BLaER1 treated with 17β-estradiol and CSF1 and Interleukin-3, amounts not matched to agents 10 nM and 100 nM (cell line): ENCODE data around the gene MSI2.

Experiments used
- H3K27ac ChIP-seq, 11 experiments: shearing (Covaris generic); formaldehyde crosslinking; 2 replicates each; pipeline ENCODE4 v1.8.1; 2022
- H3K27me3 ChIP-seq, 11 experiments: shearing (Covaris generic); formaldehyde crosslinking; 2 replicates each; pipeline ENCODE4 v1.8.1; 2022
- H3K36me3 ChIP-seq, 11 experiments: shearing (Covaris generic); formaldehyde crosslinking; 2 replicates each; pipeline ENCODE4 v1.8.1; 2022
- H3K4me1 ChIP-seq, 10 experiments: shearing (Covaris generic); formaldehyde crosslinking; 2 replicates each; pipeline ENCODE4 v1.8.1; 2022
- H3K4me2 ChIP-seq, 11 experiments: shearing (Covaris generic); formaldehyde crosslinking; 2 replicates each; pipeline ENCODE4 v1.8.1; 2022
- H3K4me3 ChIP-seq, 10 experiments: shearing (Covaris generic); formaldehyde crosslinking; 2 replicates each; pipeline ENCODE4 v1.8.1; 2022
- H3K9ac ChIP-seq, 11 experiments: shearing (Covaris generic); formaldehyde crosslinking; 2 replicates each; pipeline ENCODE4 v1.8.1; 2022
- H3K9me3 ChIP-seq, 11 experiments: shearing (Covaris generic); formaldehyde crosslinking; replicated peaks in 1 of 11; 2 replicates each; pipeline ENCODE4 v1.8.1; 2022
- H4K20me1 ChIP-seq, 11 experiments: shearing (Covaris generic); formaldehyde crosslinking; 2 replicates each; pipeline ENCODE4 v1.8.1; 2022
- Cebpa-rat ChIP-seq, 11 experiments: shearing (Covaris generic); IDR thresholded peaks; 2 replicates each; pipeline ENCODE4 v1.8.1; 2022

Gene MSI2

DNA sequence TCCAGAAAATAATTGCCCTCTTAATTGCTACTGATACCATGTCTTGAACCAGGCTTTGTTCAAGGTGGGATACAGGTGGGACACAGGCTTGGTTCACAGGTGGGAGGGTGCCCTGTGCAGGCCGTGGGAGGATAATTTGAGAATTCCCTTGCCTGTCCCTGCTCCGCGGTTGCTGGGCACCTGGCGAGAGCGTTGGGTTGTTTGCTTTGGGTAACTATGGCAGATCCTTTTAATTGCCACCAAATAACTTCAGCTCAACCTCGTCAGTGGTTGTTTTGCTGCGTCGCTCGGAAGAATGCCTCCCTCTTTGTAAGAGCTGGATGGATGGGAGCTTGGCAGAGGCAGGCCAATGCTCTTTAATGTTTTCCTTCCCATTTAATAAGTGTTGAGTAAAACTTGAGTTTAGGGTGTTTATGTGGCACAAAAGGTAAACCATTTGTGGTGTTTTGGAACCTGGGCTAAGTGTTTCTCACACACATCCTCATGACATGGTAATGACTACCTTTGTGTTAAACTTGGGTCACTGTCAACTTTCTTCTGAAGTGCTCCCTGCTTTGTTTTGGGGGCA, 202.5 kb downstream of the MSI2 start:
- no peak for TF ChIP-seq Cebpa-rat (IDR thresholded peaks at IDR 0.05)
- Histone ChIP-seq H3K27me3 (0 out of 22 replicates have a peak, but pooled peaks cover 0 to 5% (median 0%) of the 10 kb centered on the region in 11 experiments), H4K20me1 (peaks cover 0 to 6% (median 0%) of the 10 kb centered on the region in 11 experiments; a peak in 4 of 22 replicates), H3K27ac (peak overlapping the region in 8 of 11 experiments; percentile 26 to 93 (median 64); a peak in 14 of 22 replicates), H3K4me1 (peaks cover 58 to 99% (median 96%) of the 10 kb centered on the region in 10 experiments), H3K9me3 (no peaks in the 10 kb centered on the region), H3K36me3 (peaks cover 0 to 52% (median 0%) of the 10 kb centered on the region in 11 experiments; a peak in 7 of 22 replicates), H3K9ac (peak overlapping the region in 3 of 11 experiments; percentile 5 to 26 (median 22); a peak in 1 of 22 replicates), H3K4me2 (peak overlapping the region in 10 of 11 experiments; percentile 28 to 90 (median 76); a peak in 19 of 22 replicates), H3K4me3 (no peak overlapping the region)

GRCh38 chr17:57459286-57459915, 203.1 kb downstream of the MSI2 start:
- Histone ChIP-seq H3K9ac (peak overlapping the region in 3 of 11 experiments; percentile 5 to 26 (median 22); a peak in 1 of 22 replicates), H3K27ac (peak overlapping the region in 8 of 11 experiments; percentile 26 to 93 (median 64); a peak in 15 of 22 replicates), H3K4me1 (peaks cover 57 to 99% (median 96%) of the 10 kb centered on the region in 10 experiments), H4K20me1 (peaks cover 0 to 5% (median 0%) of the 10 kb centered on the region in 11 experiments; a peak in 4 of 22 replicates), H3K27me3 (no peaks in the 10 kb centered on the region), H3K36me3 (peaks cover 0 to 50% (median 0%) of the 10 kb centered on the region in 11 experiments; a peak in 7 of 22 replicates), H3K9me3 (no peaks in the 10 kb centered on the region), H3K4me2 (peak overlapping the region in 10 of 11 experiments; percentile 28 to 90 (median 76); a peak in 19 of 22 replicates), H3K4me3 (no peak overlapping the region)
- no peak for TF ChIP-seq Cebpa-rat (IDR thresholded peaks at IDR 0.05)

GRCh38 chr17:57461082-57461481, 204.8 kb downstream of the MSI2 start:
- Histone ChIP-seq H3K9me3 (no peaks in the 10 kb centered on the region), H3K36me3 (peaks cover 0 to 48% (median 0%) of the 10 kb centered on the region in 11 experiments; a peak in 7 of 22 replicates), H3K9ac (peak overlapping the region in 4 of 11 experiments; percentile 38 to 68 (median 57); a peak in 6 of 22 replicates), H3K4me1 (peaks cover 57 to 100% (median 96%) of the 10 kb centered on the region in 10 experiments), H3K4me3 (no peak overlapping the region), H3K27me3 (no peaks in the 10 kb centered on the region), H3K27ac (peak overlapping the region in 8 of 11 experiments; percentile 44 to 93 (median 78); a peak in 16 of 22 replicates), H3K4me2 (peak overlapping the region; percentile 55 to 90 (median 73)), H4K20me1 (peaks cover 0 to 9% (median 0%) of the 10 kb centered on the region in 11 experiments; a peak in 2 of 22 replicates)
- TF ChIP-seq Cebpa-rat (IDR thresholded peaks at IDR 0.05) = no peak

DNA sequence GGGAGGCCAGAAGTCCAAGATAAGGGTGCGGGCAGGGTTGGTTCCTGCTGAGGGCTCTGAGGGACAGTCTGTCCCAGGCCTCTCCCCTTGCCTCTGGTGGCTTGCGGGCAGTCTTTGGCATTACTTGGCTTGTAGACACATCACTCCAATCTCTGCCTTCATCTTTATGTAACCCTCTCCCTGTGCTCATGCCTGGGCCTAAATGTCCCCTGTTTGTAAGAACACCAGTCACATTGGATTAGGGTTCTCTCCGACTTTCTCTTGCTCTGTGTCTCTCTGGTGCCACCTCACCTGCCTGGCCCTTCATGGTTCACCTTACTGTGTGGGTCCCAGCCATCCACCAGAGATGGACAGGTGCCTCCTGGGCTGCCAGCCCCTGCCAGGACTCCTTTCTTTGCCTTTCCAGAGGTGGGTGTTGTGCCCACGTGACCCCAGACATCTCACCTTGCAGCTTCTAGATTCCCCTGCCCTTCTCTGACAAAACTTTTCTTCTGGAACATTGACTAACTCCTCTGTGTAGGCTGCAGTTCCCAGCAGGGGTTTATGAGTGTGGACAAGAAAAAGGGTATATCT, 205.8 kb downstream of the MSI2 start:
- Histone ChIP-seq H3K9me3 (no peaks in the 10 kb centered on the region), H3K9ac (peak overlapping the region in 5 of 11 experiments; percentile 15 to 70 (median 54); a peak in 7 of 22 replicates), H3K36me3 (peaks cover 0 to 40% (median 0%) of the 10 kb centered on the region in 11 experiments; a peak in 5 of 22 replicates), H4K20me1 (peaks cover 0 to 9% (median 0%) of the 10 kb centered on the region in 11 experiments; a peak in 2 of 22 replicates), H3K27ac (peak overlapping the region in 9 of 11 experiments; percentile 51 to 93 (median 77); a peak in 17 of 22 replicates), H3K27me3 (no peaks in the 10 kb centered on the region), H3K4me2 (peak overlapping the region; percentile 55 to 90 (median 73)), H3K4me3 (no peak overlapping the region), H3K4me1 (peaks cover 54 to 100% (median 96%) of the 10 kb centered on the region in 10 experiments)
- no peak for TF ChIP-seq Cebpa-rat (IDR thresholded peaks at IDR 0.05)

GRCh38 chr17:57463103-57463885, 207.0 kb downstream of the MSI2 start:
- Histone ChIP-seq H3K4me3 (no peak overlapping the region), H3K27ac (peak overlapping the region in 9 of 11 experiments; percentile 51 to 93 (median 77); a peak in 18 of 22 replicates), H3K4me1 (peaks cover 54 to 100% (median 100%) of the 10 kb centered on the region in 10 experiments), H4K20me1 (peaks cover 0 to 9% (median 0%) of the 10 kb centered on the region in 11 experiments; a peak in 2 of 22 replicates), H3K9me3 (peaks cover 0 to 10% (median 6%) of the 10 kb centered on the region in 11 experiments; a peak in 6 of 22 replicates), H3K4me2 (peak overlapping the region; percentile 55 to 90 (median 73)), H3K9ac (peak overlapping the region in 7 of 11 experiments; percentile 4 to 70 (median 54); a peak in 11 of 22 replicates), H3K36me3 (peaks cover 0 to 41% (median 0%) of the 10 kb centered on the region in 11 experiments; a peak in 6 of 22 replicates), H3K27me3 (no peaks in the 10 kb centered on the region)
- no peak for TF ChIP-seq Cebpa-rat (IDR thresholded peaks at IDR 0.05)

DNA sequence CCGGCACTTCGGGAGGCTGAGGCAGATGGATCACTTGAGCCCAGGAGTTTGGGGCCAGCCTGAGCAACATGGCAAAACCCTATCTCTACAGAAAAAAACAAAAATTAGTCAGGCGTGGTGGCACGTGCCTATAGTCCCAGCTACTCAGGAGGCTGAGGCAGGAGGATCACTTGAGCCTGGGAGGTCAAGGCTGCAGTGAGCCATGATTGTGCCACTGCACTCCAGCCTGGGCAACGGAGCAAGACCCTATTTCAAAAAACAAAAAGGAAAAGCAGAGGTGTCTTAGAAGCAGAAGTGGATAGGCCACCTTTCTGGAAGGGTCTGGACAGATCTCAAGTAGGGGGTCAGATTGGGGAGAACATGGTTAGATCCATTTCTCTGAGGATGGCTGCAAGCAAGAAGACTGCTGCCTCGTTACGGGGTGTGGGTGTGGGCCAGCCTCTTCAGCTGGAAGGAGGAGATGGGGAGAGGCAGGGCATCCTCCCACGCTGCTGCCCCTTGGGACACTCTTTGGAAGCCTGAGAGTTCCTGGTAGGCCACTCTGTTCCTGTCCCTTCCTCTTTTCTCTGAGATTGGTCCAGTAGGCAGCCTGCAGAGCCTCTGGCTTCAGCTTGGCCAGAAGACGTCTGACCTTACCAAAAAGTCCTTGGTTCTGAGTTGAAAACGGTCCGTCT, 208.0 kb downstream of the MSI2 start:
- H3K4me2 ChIP-seq = peak overlapping the region; percentile 44 to 90 (median 73)
- H3K4me1 ChIP-seq = peaks cover 63 to 100% (median 100%) of the 10 kb centered on the region in 10 experiments
- peak overlapping the region in 9 of 11 experiments; percentile 34 to 93 (median 77); a peak in 16 of 22 replicates for H3K27ac ChIP-seq
- H3K9ac ChIP-seq = peak overlapping the region in 6 of 11 experiments; percentile 17 to 70 (median 54); a peak in 10 of 22 replicates
- peaks cover 0 to 10% (median 6%) of the 10 kb centered on the region in 11 experiments; a peak in 6 of 22 replicates for H3K9me3 ChIP-seq
- H3K27me3 ChIP-seq = no peaks in the 10 kb centered on the region
- H4K20me1 ChIP-seq = peaks cover 0 to 15% (median 0%) of the 10 kb centered on the region in 11 experiments; a peak in 2 of 22 replicates
- H3K4me3 ChIP-seq = no peak overlapping the region
- no peak for TF ChIP-seq Cebpa-rat (IDR thresholded peaks at IDR 0.05)
- peaks cover 0 to 31% (median 0%) of the 10 kb centered on the region in 11 experiments; a peak in 5 of 22 replicates for H3K36me3 ChIP-seq

DNA sequence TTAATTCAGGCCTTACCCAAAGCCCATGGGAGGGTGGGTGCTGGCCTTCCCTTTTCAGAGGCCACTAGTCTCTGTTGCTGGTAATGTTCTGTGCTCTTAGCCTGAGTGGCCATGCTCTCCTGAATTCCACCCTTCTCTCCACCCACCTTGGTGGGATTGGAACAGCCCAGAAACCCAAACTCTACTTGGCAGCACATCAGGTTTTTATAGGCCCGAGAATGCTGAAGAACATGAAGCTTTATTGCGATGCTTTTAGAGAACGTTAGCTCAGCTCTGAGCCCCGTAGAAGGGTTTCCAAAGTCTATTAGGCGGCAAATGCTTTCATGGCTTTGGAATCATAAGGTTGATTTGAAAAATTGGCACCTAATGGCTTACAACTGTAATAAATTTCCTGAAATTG, 209.3 kb downstream of the MSI2 start:
- Histone ChIP-seq H3K4me1 (peaks cover 68 to 100% (median 98%) of the 10 kb centered on the region in 10 experiments), H4K20me1 (peaks cover 0 to 20% (median 0%) of the 10 kb centered on the region in 11 experiments; a peak in 4 of 22 replicates), H3K36me3 (peaks cover 0 to 30% (median 0%) of the 10 kb centered on the region in 11 experiments; a peak in 4 of 22 replicates), H3K27ac (peak overlapping the region in 8 of 11 experiments; percentile 57 to 93 (median 78); a peak in 16 of 22 replicates), H3K9ac (peak overlapping the region in 9 of 11 experiments; percentile 1 to 70 (median 51); a peak in 15 of 22 replicates), H3K9me3 (peaks cover 0 to 10% (median 6%) of the 10 kb centered on the region in 11 experiments; a peak in 6 of 22 replicates), H3K27me3 (no peaks in the 10 kb centered on the region), H3K4me2 (peak overlapping the region; percentile 44 to 90 (median 73); a peak in 21 of 22 replicates), H3K4me3 (no peak overlapping the region)
- no peak for TF ChIP-seq Cebpa-rat (IDR thresholded peaks at IDR 0.05)
